ENCODE data around the gene RCOR1. TPM values are rescaled to one million over a fixed set of nuclear protein-coding genes. Genes with fewer than 3 reads are reported as not detected.

RCOR1 gene
- total and polyA plus RNA-seq, 2 of the 8 experiments (the other 6 are each of a cell fraction or from before 2014, with no cell fraction given), result 12.3 to 26.3 TPM

DNA sequence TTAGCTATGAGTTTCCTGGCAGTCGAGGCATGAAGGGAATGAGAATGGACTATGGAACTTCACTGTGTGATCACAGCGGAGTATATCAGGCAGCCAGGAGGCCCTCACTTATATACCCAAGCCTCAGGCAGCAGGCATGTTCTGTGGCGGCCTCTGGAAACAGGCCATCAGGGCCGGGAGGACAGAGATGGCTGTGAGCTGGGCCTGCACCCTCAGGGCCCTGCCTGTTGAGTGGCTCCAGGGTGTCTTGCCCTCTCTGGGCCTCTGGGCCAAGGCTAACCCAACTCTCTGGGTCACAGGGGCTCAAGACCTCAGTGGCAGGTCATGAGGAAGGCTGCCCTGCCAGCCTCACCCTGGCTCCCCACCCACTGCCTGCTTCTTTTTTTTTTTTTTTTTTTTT, 33.9 kb upstream of the RCOR1 start:
- H2BK5ac ChIP-seq (ENCODE audit: low read depth, low read length), result no peak overlapping the region
- WGBS, 2 experiments (ENCODE audit: extremely low coverage in 1 of 2, insufficient coverage in 1 of 2, insufficient read length in 1 of 2, insufficient replicate concordance in 2 of 2, low coverage in 1 of 2, low lambda C conversion rate in 2 of 2, missing lambda C conversion rate in 1 of 2), result 78% methylated on average over 4 of the region's 4 CpGs; no CpG with 5 or more reads in 1 of the 2 experiments
- no peak overlapping the region for H4K5ac ChIP-seq (ENCODE audit: insufficient read length, low read depth, low read length)
- H3K14ac ChIP-seq (ENCODE audit: insufficient read length), result no peak overlapping the region
- H3K79me2 ChIP-seq (ENCODE audit: control insufficient read depth in 1 of 2, insufficient read depth in 2 of 2, low read length in 2 of 2), result no peaks in the 10 kb centered on the region
- no peaks in the 10 kb centered on the region for H3K79me1 ChIP-seq (ENCODE audit: low read depth, low read length)
- peak overlapping the region; percentile 61; the same call in 1 of the 2 replicates for H2BK20ac ChIP-seq (ENCODE audit: low read length)
- H3K9ac ChIP-seq (replicated peaks in 1 of 4; ENCODE audit: extremely low read depth in 1 of 4, low read depth in 3 of 4, low read length in 3 of 4), result no peak overlapping the region
- H4K8ac ChIP-seq (ENCODE audit: extremely low read depth, insufficient read depth, low read length), result no peak overlapping the region
- H3K18ac ChIP-seq (ENCODE audit: extremely low read depth, low read length), result no peak overlapping the region
- no peaks in the 10 kb centered on the region for H3K27me3 ChIP-seq (replicated peaks in 1 of 4; ENCODE audit: control insufficient read depth in 3 of 4, extremely low read depth in 1 of 4, insufficient read depth in 3 of 4, low read length in 3 of 4)
- no peak overlapping the region for H3K56ac ChIP-seq (replicated peaks; ENCODE audit: insufficient read length, low read depth, low read length)
- no peak overlapping the region for H2BK120ac ChIP-seq (replicated peaks; ENCODE audit: low read depth, low read length)
- no peak overlapping the region for H3K27ac ChIP-seq (ENCODE audit: low read depth, low read length)
- H3K23me2 ChIP-seq (ENCODE audit: low read depth, low read length), result peaks cover 6% of the 10 kb centered on the region; the same call in 1 of the 2 replicates
- no peaks in the 10 kb centered on the region; a peak in 1 of 4 replicates for H3K9me3 ChIP-seq (ENCODE audit: insufficient read depth in 2 of 2, low read depth in 1 of 2, low read length in 1 of 2)
- no peaks in the 10 kb centered on the region for H3K36me3 ChIP-seq (ENCODE audit: control insufficient read depth in 2 of 4, insufficient read depth in 4 of 4, low read length in 3 of 4)
- no peak overlapping the region for H3K23ac ChIP-seq (ENCODE audit: insufficient read length)
- H2AK5ac ChIP-seq (ENCODE audit: low read depth, low read length), result no peak overlapping the region
- peak overlapping the region; percentile 69 for H3K4ac ChIP-seq (replicated peaks; ENCODE audit: insufficient read length, low read depth, low read length)
- H2BK12ac ChIP-seq (ENCODE audit: low read depth, low read length), result no peak overlapping the region
- DNase-seq (ENCODE audit: low read depth in 1 of 2, low spot score in 2 of 2), result no peak
- no peak overlapping the region for H2BK15ac ChIP-seq (ENCODE audit: low read length)
- H2AFZ ChIP-seq (ENCODE audit: low read length), result no peak overlapping the region
- no peaks in the 10 kb centered on the region for H4K20me1 ChIP-seq (replicated peaks in 1 of 2; ENCODE audit: control insufficient read depth in 1 of 2, insufficient read depth in 2 of 2, low read length in 2 of 2)
- H3K4me1 ChIP-seq (replicated peaks in 1 of 4; ENCODE audit: control insufficient read depth in 3 of 4, insufficient read depth in 4 of 4, low read length in 3 of 4), result peaks cover 0 to 4% (median 4%) of the 10 kb centered on the region in 4 experiments; a peak in 4 of 7 replicates
- FAIRE-seq, result no peak
- CTCF ChIA-PET (ENCODE audit: partially characterized antibody), result interaction anchor here (0.6 to 3.1 kb wide), 6 partner anchors 12 to 229 kb away, joined by 3 to 18 read pairs (median 4); no protein-coding TSS in a partner anchor
- no peak overlapping the region for H3K4me2 ChIP-seq (ENCODE audit: insufficient read depth in 1 of 2, low read depth in 2 of 2, low read length in 2 of 2)
- POLR2A ChIA-PET (ENCODE audit: partially characterized antibody), result interaction anchor here (0.6 to 3.2 kb wide), 2 partner anchors 11 to 277 kb away, joined by 4 to 12 read pairs; no protein-coding TSS in a partner anchor
- H4K91ac ChIP-seq (replicated peaks; ENCODE audit: insufficient read length, low read length), result no peak overlapping the region
- no peak overlapping the region for H3K4me3 ChIP-seq (ENCODE audit: extremely low read depth in 1 of 4, insufficient read depth in 2 of 4, low read depth in 3 of 4, low read length in 4 of 4)
- no peak for TF ChIP-seq SP4 (IDR thresholded peaks at IDR 0.05; ENCODE audit: low read length)
- no peak for TF ChIP-seq BACH1 (IDR thresholded peaks at IDR 0.05; ENCODE audit: low read length)
- TF ChIP-seq SUZ12 (IDR thresholded peaks at IDR 0.05; ENCODE audit: low read length), result no peak
- no peak for TF ChIP-seq MAFK (IDR thresholded peaks at IDR 0.05; ENCODE audit: low read depth, low read length)
- no peak for TF ChIP-seq TAF1 (IDR thresholded peaks at IDR 0.05; ENCODE audit: low read depth, low read length)
- no peak for TF ChIP-seq JUN (IDR thresholded peaks at IDR 0.05; ENCODE audit: low read depth, low read length)
- TF ChIP-seq, protein P1, sequence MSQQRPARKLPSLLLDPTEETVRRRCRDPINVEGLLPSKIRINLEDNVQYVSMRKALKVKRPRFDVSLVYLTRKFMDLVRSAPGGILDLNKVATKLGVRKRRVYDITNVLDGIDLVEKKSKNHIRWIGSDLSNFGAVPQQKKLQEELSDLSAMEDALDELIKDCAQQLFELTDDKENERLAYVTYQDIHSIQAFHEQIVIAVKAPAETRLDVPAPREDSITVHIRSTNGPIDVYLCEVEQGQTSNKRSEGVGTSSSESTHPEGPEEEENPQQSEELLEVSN (IDR thresholded peaks at IDR 0.05), result no peak
- no peak for TF ChIP-seq HDAC6 (IDR thresholded peaks at IDR 0.05; ENCODE audit: low read depth, low read length)
- TF ChIP-seq, protein P2, sequence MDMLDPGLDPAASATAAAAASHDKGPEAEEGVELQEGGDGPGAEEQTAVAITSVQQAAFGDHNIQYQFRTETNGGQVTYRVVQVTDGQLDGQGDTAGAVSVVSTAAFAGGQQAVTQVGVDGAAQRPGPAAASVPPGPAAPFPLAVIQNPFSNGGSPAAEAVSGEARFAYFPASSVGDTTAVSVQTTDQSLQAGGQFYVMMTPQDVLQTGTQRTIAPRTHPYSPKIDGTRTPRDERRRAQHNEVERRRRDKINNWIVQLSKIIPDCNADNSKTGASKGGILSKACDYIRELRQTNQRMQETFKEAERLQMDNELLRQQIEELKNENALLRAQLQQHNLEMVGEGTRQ (IDR thresholded peaks at IDR 0.05; ENCODE audit: low read length), result no peak
- TF ChIP-seq CHD2 (IDR thresholded peaks at IDR 0.05; ENCODE audit: low read length), result no peak
- TF ChIP-seq CHD1 (IDR thresholded peaks at IDR 0.05; ENCODE audit: low read depth, low read length), result no peak
- TF ChIP-seq EZH2 (IDR thresholded peaks at IDR 0.05; ENCODE audit: low read depth, low read length, severe bottlenecking), result no peak
- TF ChIP-seq CTBP2 (IDR thresholded peaks at IDR 0.05; ENCODE audit: borderline replicate concordance, insufficient read depth, insufficient read length, low read length), result no peak
